ENCODE data around the gene CP. TPM values are rescaled to one million over a fixed set of nuclear protein-coding genes. Genes with fewer than 3 reads are reported as not detected.

CP gene
- total RNA-seq, 1 experiment from 2014 or later: 0.52 TPM

GRCh38 chr3:149269687-149270086 is 48.1 kb upstream of the CP start:
- intact Hi-C loops (cut with micrococcal nuclease): loop anchor here (5.0 kb wide), 1 partner anchor 412 kb away; no protein-coding TSS in a partner anchor
- Histone ChIP-seq H3K4me3 (replicated peaks in 1 of 2; ENCODE audit: low read depth in 1 of 2, low read length in 2 of 2) (no peak overlapping the region), H3K27ac (ENCODE audit: low read depth, low read length) (no peak overlapping the region), H4K20me1 (ENCODE audit: insufficient read depth) (no peaks in the 10 kb centered on the region), H3K9ac (ENCODE audit: low read length) (no peak overlapping the region), H3K79me2 (ENCODE audit: insufficient read depth, low read length) (no peaks in the 10 kb centered on the region), H3K9me2 (ENCODE audit: insufficient read depth) (no peaks in the 10 kb centered on the region), H3K27me3 (ENCODE audit: insufficient read depth, low read length) (no peaks in the 10 kb centered on the region), H3K4me2 (ENCODE audit: low read length) (no peak overlapping the region), H3K9me3 (ENCODE audit: control insufficient read depth in 1 of 2, insufficient read depth in 1 of 2, low read depth in 1 of 2, low read length in 2 of 2) (no peaks in the 10 kb centered on the region), H3K36me3 (ENCODE audit: control insufficient read depth in 1 of 2, insufficient read depth in 2 of 2, low read length in 2 of 2) (no peaks in the 10 kb centered on the region), H2AFZ (ENCODE audit: low read depth, low read length, poor library complexity, severe bottlenecking) (no peak overlapping the region), H3K4me1 (ENCODE audit: control insufficient read depth in 1 of 2, insufficient read depth in 2 of 2, low read length in 2 of 2) (no peaks in the 10 kb centered on the region)
- no peak for DNase-seq (ENCODE audit: low read depth, low spot score)
- POLR2A ChIA-PET: no interaction called here
- RAD21 ChIA-PET (ENCODE audit: low non-redundant PET in 1 of 2, low total read pairs in 2 of 2, uncharacterized antibody in 2 of 2, unreplicated experiment in 2 of 2): no interaction called here
- CTCF ChIA-PET: interaction anchor here (1.1 kb wide), 1 partner anchor 149 kb away, joined by 4 read pairs; no protein-coding TSS in a partner anchor
- no peak for TF ChIP-seq JUND (IDR thresholded peaks at IDR 0.05)
- TF ChIP-seq CEBPB (IDR thresholded peaks at IDR 0.05; ENCODE audit: low read depth): no peak
- no peak for TF ChIP-seq ELF1 (IDR thresholded peaks at IDR 0.05; ENCODE audit: borderline replicate concordance, low read depth)
- TF ChIP-seq CTCF (IDR thresholded peaks at IDR 0.05 in 2 of 3, conservative IDR thresholded peaks at IDR 0.05 in 1 of 3; ENCODE audit: borderline replicate concordance in 1 of 3, insufficient read depth in 1 of 3, low read depth in 2 of 3, low read length in 2 of 3): no peak
- no peak for TF ChIP-seq ZFX (IDR thresholded peaks at IDR 0.05)
- no peak for TF ChIP-seq SIN3A (IDR thresholded peaks at IDR 0.05; ENCODE audit: low read depth)
- no peak for TF ChIP-seq SRF (IDR thresholded peaks at IDR 0.05; ENCODE audit: low read depth)
- no peak for TF ChIP-seq SP1 (IDR thresholded peaks at IDR 0.05; ENCODE audit: low read depth)
- no peak for TF ChIP-seq EZH2 (IDR thresholded peaks at IDR 0.05)
- TF ChIP-seq YY1 (IDR thresholded peaks at IDR 0.05; ENCODE audit: extremely low read depth, insufficient replicate concordance, low read depth, low read length): no peak
- ATAC-seq: no peak
- no TSS peak for BruUV-seq (replicated peaks)

- intact Hi-C loops (cut with micrococcal nuclease): no loop called here
- Histone ChIP-seq H3K4me1 (ENCODE audit: control insufficient read depth in 1 of 2, insufficient read depth in 2 of 2, low read length in 2 of 2) (no peaks in the 10 kb centered on the region), H3K36me3 (ENCODE audit: control insufficient read depth in 1 of 2, insufficient read depth in 2 of 2, low read length in 2 of 2) (no peaks in the 10 kb centered on the region), H3K4me2 (ENCODE audit: low read length) (no peak overlapping the region), H3K9ac (ENCODE audit: low read length) (no peak overlapping the region), H3K79me2 (ENCODE audit: insufficient read depth, low read length) (no peaks in the 10 kb centered on the region), H4K20me1 (ENCODE audit: insufficient read depth) (no peaks in the 10 kb centered on the region), H3K9me3 (ENCODE audit: control insufficient read depth in 1 of 2, insufficient read depth in 1 of 2, low read depth in 1 of 2, low read length in 2 of 2) (no peaks in the 10 kb centered on the region), H3K9me2 (ENCODE audit: insufficient read depth) (no peaks in the 10 kb centered on the region), H2AFZ (ENCODE audit: low read depth, low read length, poor library complexity, severe bottlenecking) (no peak overlapping the region), H3K4me3 (replicated peaks in 1 of 2; ENCODE audit: low read depth in 1 of 2, low read length in 2 of 2) (no peak overlapping the region), H3K27me3 (ENCODE audit: insufficient read depth, low read length) (no peaks in the 10 kb centered on the region), H3K27ac (ENCODE audit: low read depth, low read length) (no peak overlapping the region)
- no peak for DNase-seq (ENCODE audit: low read depth, low spot score)
- no peak for ATAC-seq
- RAD21 ChIA-PET (ENCODE audit: low non-redundant PET in 1 of 2, low total read pairs in 2 of 2, uncharacterized antibody in 2 of 2, unreplicated experiment in 2 of 2): no interaction called here
- POLR2A ChIA-PET: no interaction called here
- no TSS peak for BruUV-seq (replicated peaks)
- CTCF ChIA-PET: no interaction called here
- TF ChIP-seq CBX3 (IDR thresholded peaks at IDR 0.05; ENCODE audit: low read depth) (no peak), ZBTB33 (IDR thresholded peaks at IDR 0.05; ENCODE audit: extremely low read depth, insufficient replicate concordance, low read length) (no peak), SRF (IDR thresholded peaks at IDR 0.05; ENCODE audit: low read depth) (no peak), YY1 (IDR thresholded peaks at IDR 0.05; ENCODE audit: extremely low read depth, insufficient replicate concordance, low read depth, low read length) (no peak), ZNF274 (IDR thresholded peaks at IDR 0.05; ENCODE audit: low read depth, low read length) (no peak), POLR2AphosphoS5 (IDR thresholded peaks at IDR 0.05; ENCODE audit: low read depth, low read length) (no peak)
Measured at GRCh38 chr3:149267565-149267964, 45.9 kb upstream of the CP start.
